ENCODE measurements around the gene FAM162B. TPM values are rescaled to one million over a fixed set of nuclear protein-coding genes. Genes with fewer than 3 reads are reported as not detected.

The FAM162B gene
- 10 to 100 TPM in 1 of 3 donors, 1 to 10 TPM in 2; 3.7 to 11.8 (median 6.9) TPM for total RNA-seq

DNA sequence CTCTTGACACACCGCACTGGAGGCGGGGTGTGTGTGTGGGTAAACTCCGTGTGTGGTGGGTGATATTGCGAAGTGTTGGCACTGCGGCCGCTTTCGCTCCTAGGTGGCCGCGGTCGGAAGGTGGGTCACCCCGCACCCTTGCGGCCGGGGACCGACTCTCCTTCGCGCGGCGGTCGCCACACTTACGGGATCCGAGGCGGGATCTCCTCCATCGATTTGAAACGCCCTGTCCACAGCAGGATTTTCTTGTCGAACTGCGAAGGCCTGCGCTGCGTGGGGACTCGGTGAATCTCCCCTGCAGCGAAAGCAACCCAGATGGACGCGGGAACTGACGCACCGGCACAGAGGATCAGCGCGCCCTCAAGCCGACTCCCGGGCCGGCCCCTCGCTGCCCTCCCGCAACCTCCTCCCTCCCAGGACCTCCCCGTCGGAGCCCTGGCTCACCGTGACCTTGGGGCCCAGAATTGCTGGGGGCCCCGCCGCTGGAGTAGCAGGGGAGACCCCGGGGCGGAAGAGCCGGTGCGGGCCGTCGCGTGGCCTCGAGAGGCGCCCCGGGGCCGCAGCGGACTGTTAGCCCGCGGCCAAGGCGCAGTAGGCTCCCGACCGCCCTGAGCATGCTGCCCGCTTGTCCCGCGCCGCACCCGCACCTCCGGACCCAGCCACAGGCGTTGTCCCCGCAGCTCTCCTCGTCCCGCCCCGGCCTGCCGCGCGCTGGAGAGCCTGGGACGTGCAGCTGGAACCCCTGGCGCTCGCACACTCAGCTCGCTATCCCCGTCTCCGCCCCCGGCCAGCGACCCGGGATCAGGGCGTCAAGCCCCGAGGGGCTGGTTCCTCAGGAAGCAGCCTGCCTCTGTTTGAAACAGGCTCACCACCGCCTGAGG lies at the start of gene FAM162B:
TSS of gene FAM162B (minus strand) at position 759 of the 881 bp plus-strand sequence. CDS start at position 616, 143 bp downstream.
- Histone ChIP-seq H3K27me3 (peaks cover 0 to 19% of the 10 kb centered on the region in 2 donors), H3K27ac (peak within 1 kb of the TSS in 1 of 2 donors; percentile 51), H3K4me3 (peak within 1 kb of the TSS; percentile 50 to 73 (median 50)), H3K36me3 (no peaks in the 10 kb centered on the region), H3K9me3 (no peaks in the 10 kb centered on the region), H3K4me1 (no peaks in the 10 kb centered on the region)
- TF ChIP-seq POLR2A (IDR thresholded peaks at IDR 0.05) (no peak), POLR2AphosphoS5 (IDR thresholded peaks at IDR 0.05) (no peak)
- TF ChIP-seq, protein P1, sequence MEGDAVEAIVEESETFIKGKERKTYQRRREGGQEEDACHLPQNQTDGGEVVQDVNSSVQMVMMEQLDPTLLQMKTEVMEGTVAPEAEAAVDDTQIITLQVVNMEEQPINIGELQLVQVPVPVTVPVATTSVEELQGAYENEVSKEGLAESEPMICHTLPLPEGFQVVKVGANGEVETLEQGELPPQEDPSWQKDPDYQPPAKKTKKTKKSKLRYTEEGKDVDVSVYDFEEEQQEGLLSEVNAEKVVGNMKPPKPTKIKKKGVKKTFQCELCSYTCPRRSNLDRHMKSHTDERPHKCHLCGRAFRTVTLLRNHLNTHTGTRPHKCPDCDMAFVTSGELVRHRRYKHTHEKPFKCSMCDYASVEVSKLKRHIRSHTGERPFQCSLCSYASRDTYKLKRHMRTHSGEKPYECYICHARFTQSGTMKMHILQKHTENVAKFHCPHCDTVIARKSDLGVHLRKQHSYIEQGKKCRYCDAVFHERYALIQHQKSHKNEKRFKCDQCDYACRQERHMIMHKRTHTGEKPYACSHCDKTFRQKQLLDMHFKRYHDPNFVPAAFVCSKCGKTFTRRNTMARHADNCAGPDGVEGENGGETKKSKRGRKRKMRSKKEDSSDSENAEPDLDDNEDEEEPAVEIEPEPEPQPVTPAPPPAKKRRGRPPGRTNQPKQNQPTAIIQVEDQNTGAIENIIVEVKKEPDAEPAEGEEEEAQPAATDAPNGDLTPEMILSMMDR (IDR thresholded peaks at IDR 0.05): no peak
- DNase-seq (ENCODE audit: low spot score in 2 of 2): no peak
- intact Hi-C loops (cut with DNase I; ENCODE audit: low total_unique reads): no loop called here

GRCh38 chr6:116812051-116812650 lies 46.6 kb upstream of the FAM162B start:
- H3K9me3 ChIP-seq: peaks cover 5 to 17% of the 10 kb centered on the region in 2 donors
- H3K27ac ChIP-seq: no peak overlapping the region
- no peaks in the 10 kb centered on the region for H3K36me3 ChIP-seq
- intact Hi-C loops (cut with DNase I; ENCODE audit: low total_unique reads): no loop called here
- no peaks in the 10 kb centered on the region for H3K4me1 ChIP-seq
- TF ChIP-seq POLR2AphosphoS5 (IDR thresholded peaks at IDR 0.05) (no peak), POLR2A (IDR thresholded peaks at IDR 0.05) (no peak)
- TF ChIP-seq, protein P1 (IDR thresholded peaks at IDR 0.05): no peak
- H3K27me3 ChIP-seq: no peaks in the 10 kb centered on the region
- H3K4me3 ChIP-seq: no peak overlapping the region
- DNase-seq (ENCODE audit: low spot score in 2 of 2): no peak

DNA sequence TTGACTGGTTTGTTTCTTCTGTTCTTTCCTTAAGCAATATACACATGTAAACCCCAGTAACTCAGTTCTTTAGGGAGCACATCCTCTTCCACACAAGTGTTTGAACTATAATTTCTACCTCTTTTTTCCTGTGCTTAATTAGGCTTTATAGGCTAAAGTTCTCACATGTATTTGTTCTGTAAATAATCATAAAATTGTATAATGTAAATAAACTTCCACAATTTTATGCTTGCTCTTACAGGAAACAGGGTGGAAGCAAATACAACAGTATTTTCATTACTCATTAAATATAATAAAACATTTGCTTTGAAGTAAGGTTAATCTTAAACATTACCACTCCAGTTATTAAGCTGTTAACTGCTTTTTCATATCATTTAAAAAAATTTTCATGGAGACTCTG lies 36.5 kb upstream of the FAM162B start:
- intact Hi-C loops (cut with DNase I; ENCODE audit: low total_unique reads): no loop called here
- no peaks in the 10 kb centered on the region for H3K27me3 ChIP-seq
- no peak overlapping the region for H3K4me3 ChIP-seq
- no peaks in the 10 kb centered on the region for H3K9me3 ChIP-seq
- H3K36me3 ChIP-seq: no peaks in the 10 kb centered on the region
- no peak overlapping the region for H3K27ac ChIP-seq
- DNase-seq (ENCODE audit: low spot score in 2 of 2): no peak
- H3K4me1 ChIP-seq: no peaks in the 10 kb centered on the region
- TF ChIP-seq, protein P1 (IDR thresholded peaks at IDR 0.05): no peak
- no peak for TF ChIP-seq POLR2AphosphoS5 (IDR thresholded peaks at IDR 0.05)
- no peak for TF ChIP-seq POLR2A (IDR thresholded peaks at IDR 0.05)

GRCh38 chr6:116799945-116800344 lies 34.4 kb upstream of the FAM162B start:
- H3K27ac ChIP-seq: no peak overlapping the region
- H3K9me3 ChIP-seq: no peaks in the 10 kb centered on the region
- intact Hi-C loops (cut with DNase I; ENCODE audit: low total_unique reads): no loop called here
- H3K4me3 ChIP-seq: no peak overlapping the region
- no peaks in the 10 kb centered on the region for H3K27me3 ChIP-seq
- H3K4me1 ChIP-seq: no peaks in the 10 kb centered on the region
- H3K36me3 ChIP-seq: no peaks in the 10 kb centered on the region
- TF ChIP-seq POLR2AphosphoS5 (IDR thresholded peaks at IDR 0.05) (no peak), POLR2A (IDR thresholded peaks at IDR 0.05) (no peak)
- TF ChIP-seq, protein P1 (IDR thresholded peaks at IDR 0.05): no peak
- no peak for DNase-seq (ENCODE audit: low spot score in 2 of 2)

GRCh38 chr6:116797585-116797984 lies 32.1 kb upstream of the FAM162B start:
- intact Hi-C loops (cut with DNase I; ENCODE audit: low total_unique reads): no loop called here
- DNase-seq (ENCODE audit: low spot score in 2 of 2): no peak
- TF ChIP-seq POLR2A (IDR thresholded peaks at IDR 0.05) (no peak), POLR2AphosphoS5 (IDR thresholded peaks at IDR 0.05) (no peak)
- TF ChIP-seq, protein P1 (IDR thresholded peaks at IDR 0.05): no peak
- H3K36me3 ChIP-seq: no peaks in the 10 kb centered on the region
- H3K27me3 ChIP-seq: no peaks in the 10 kb centered on the region
- no peaks in the 10 kb centered on the region for H3K9me3 ChIP-seq
- H3K27ac ChIP-seq: no peak overlapping the region
- H3K4me1 ChIP-seq: no peaks in the 10 kb centered on the region
- H3K4me3 ChIP-seq: no peak overlapping the region

Measured in breast epithelium (tissue), 4 donors.